Nasal cavity respiratory epithelium epithelial cell of viscerocranial mucosa (primary cell): ENCODE results near the gene CXCL3. TPM values are rescaled to one million over a fixed set of nuclear protein-coding genes. Genes with fewer than 3 reads are reported as not detected.

ENCODE experiments used
- total RNA-seq: library from RNA; depleted of rRNA; stranded (reverse); fragments of >200 nt; gene quantifications from 2 replicates; pipeline ENCODE4 v1.2.3, GENCODE V29; 2014

The CXCL3 gene
- total RNA-seq: 3.3 and 3.8 TPM in 2 replicates

GRCh38 chr4:74038425-74039314, at the start of gene CXCL3:
CXCL3 (minus strand) TSS chr4:74038689; CDS start chr4:74038611, 78 bp downstream.

GRCh38 chr4:73998040-73999011, 40.2 kb downstream of the CXCL3 start, which contains the start of gene CXCL5:
CXCL5 (minus strand) TSS chr4:73998677; CDS start chr4:73998581, 96 bp downstream.

GRCh38 chr4:73988061-73988460, 50.4 kb downstream of the CXCL3 start, which contains the start of gene PPBP:
PPBP (minus strand) TSS chr4:73988190; CDS start chr4:73988103, 87 bp downstream.

Other genes starting within 250 kb of the CXCL3 start
- 0.78 TPM in 1 of 2 replicates, not detected in the other for gene CXCL6, start 202.0 kb downstream of the CXCL3 start, total RNA-seq
- gene PF4V1, start 185.4 kb downstream of the CXCL3 start, total RNA-seq: not detected in 2 replicates
- 4.1 and 88.6 TPM in 2 replicates for gene CXCL1, start 169.3 kb downstream of the CXCL3 start, total RNA-seq
- not detected in 2 replicates for gene PF4, start 56.7 kb downstream of the CXCL3 start, total RNA-seq
- gene PPBP, start 50.5 kb downstream of the CXCL3 start, total RNA-seq: 6.2 TPM in 1 of 2 replicates, not detected in the other
- gene CXCL5, start 40.0 kb downstream of the CXCL3 start, total RNA-seq: 1.6 and 2.1 TPM in 2 replicates
- 30.8 and 56.2 TPM in 2 replicates for gene CXCL2, start 60.5 kb upstream of the CXCL3 start, total RNA-seq
- 27.1 and 47.8 TPM in 2 replicates for gene MTHFD2L, start 119.4 kb upstream of the CXCL3 start, total RNA-seq